Parathyroid adenoma (tissue), 2 donors: Measurements from ENCODE around the gene SSC4D.
A peak's percentile ranks its signal among the peaks of the same experiment; 100 is the strongest.

ENCODE experiments used
- H2AFZ ChIP-seq: fragments of 300-600 bp; sonication (generic); one replicate; pipeline ENCODE4 v1.7.0; 2017; ENCODE audit warnings: antibody characterized with exemption, mild to moderate bottlenecking
- H3K27ac ChIP-seq: fragments of 300-600 bp; sonication (generic); one replicate; pipeline ENCODE4 v1.7.0; 2017
- H3K27me3 ChIP-seq: fragments of 300-600 bp; sonication (generic); one replicate; pipeline ENCODE4 v1.7.0; 2017; ENCODE audit warnings: low read length; ENCODE audit not compliant: control insufficient read depth, insufficient read depth
- H3K36me3 ChIP-seq: fragments of 300-600 bp; sonication (generic); one replicate; pipeline ENCODE4 v1.7.0; 2017; ENCODE audit warnings: low read length; ENCODE audit not compliant: control insufficient read depth, insufficient read depth
- H3K4me1 ChIP-seq: fragments of 300-600 bp; sonication (generic); one replicate; pipeline ENCODE4 v1.7.0; 2017; ENCODE audit warnings: control low read depth
- H3K4me2 ChIP-seq: fragments of 300-600 bp; sonication (generic); one replicate; pipeline ENCODE4 v1.7.0; 2017; ENCODE audit warnings: low read length
- H3K4me3 ChIP-seq: fragments of 300-600 bp; sonication (generic); one replicate; pipeline ENCODE4 v1.7.0; 2017; ENCODE audit warnings: low read depth, low read length
- H3K79me2 ChIP-seq: fragments of 300-600 bp; sonication (generic); one replicate; pipeline ENCODE4 v1.7.0; 2017; ENCODE audit warnings: control low read depth
- H3K9ac ChIP-seq: fragments of 300-600 bp; sonication (generic); one replicate; pipeline ENCODE4 v1.7.0; 2017; ENCODE audit warnings: mild to moderate bottlenecking
- H3K9me3 ChIP-seq: fragments of 300-600 bp; sonication (generic); one replicate; pipeline ENCODE4 v1.7.0; 2017; ENCODE audit warnings: low read length; ENCODE audit not compliant: control insufficient read depth
- CTCF ChIP-seq: fragments of 300-600 bp; sonication (generic); IDR thresholded peaks from one replicate; pipeline ENCODE4 v1.7.0; 2017; ENCODE audit warnings: antibody characterized with exemption, mild to moderate bottlenecking
- donor health status: primary hyperparathyroidism.

SSC4D gene

GRCh38 chr7:76346097-76346496, 63.4 kb downstream of the SSC4D start:
- Histone ChIP-seq H3K27me3 (no peaks in the 10 kb centered on the region), H3K9ac (no peak overlapping the region), H3K9me3 (no peaks in the 10 kb centered on the region), H3K4me3 (no peak overlapping the region), H3K27ac (peak overlapping the region; percentile 58), H3K4me1 (peaks cover 2% of the 10 kb centered on the region), H3K4me2 (no peak overlapping the region), H3K79me2 (peaks cover 81% of the 10 kb centered on the region), H3K36me3 (no peaks in the 10 kb centered on the region), H2AFZ (no peak overlapping the region)
- no peak for TF ChIP-seq CTCF

- no peaks in the 10 kb centered on the region for H3K36me3 ChIP-seq
These were observed 65.6 kb downstream of the SSC4D start for GRCh38 chr7:76343931-76344321.

GRCh38 chr7:76343294-76343930, 66.1 kb downstream of the SSC4D start:
- Histone ChIP-seq H3K9ac (no peak overlapping the region), H3K27me3 (no peaks in the 10 kb centered on the region), H2AFZ (no peak overlapping the region), H3K4me1 (peaks cover 6% of the 10 kb centered on the region), H3K36me3 (no peaks in the 10 kb centered on the region), H3K79me2 (peaks cover 81% of the 10 kb centered on the region), H3K9me3 (no peaks in the 10 kb centered on the region), H3K27ac (no peak overlapping the region), H3K4me3 (no peak overlapping the region), H3K4me2 (no peak overlapping the region)
- TF ChIP-seq CTCF = no peak

More at GRCh38 chr7:76343931-76344321, 65.6 kb downstream of the SSC4D start:
- Histone ChIP-seq H3K4me1 (peaks cover 6% of the 10 kb centered on the region), H3K4me2 (no peak overlapping the region), H3K4me3 (no peak overlapping the region), H2AFZ (no peak overlapping the region), H3K27ac (no peak overlapping the region), H3K79me2 (peaks cover 81% of the 10 kb centered on the region), H3K9me3 (no peaks in the 10 kb centered on the region), H3K9ac (no peak overlapping the region), H3K27me3 (no peaks in the 10 kb centered on the region)
- TF ChIP-seq CTCF = no peak

GRCh38 chr7:76342222-76342621, 67.3 kb downstream of the SSC4D start:
- peaks cover 83% of the 10 kb centered on the region for H3K79me2 ChIP-seq
- no peak overlapping the region for H2AFZ ChIP-seq
- no peaks in the 10 kb centered on the region for H3K36me3 ChIP-seq
- no peaks in the 10 kb centered on the region for H3K9me3 ChIP-seq
- no peak overlapping the region for H3K27ac ChIP-seq
- H3K4me2 ChIP-seq = no peak overlapping the region
- H3K4me3 ChIP-seq = no peak overlapping the region
- peaks cover 9% of the 10 kb centered on the region for H3K4me1 ChIP-seq
- no peak overlapping the region for H3K9ac ChIP-seq
- H3K27me3 ChIP-seq = no peaks in the 10 kb centered on the region
- no peak for TF ChIP-seq CTCF

GRCh38 chr7:76340617-76341131, 68.8 kb downstream of the SSC4D start:
- no peaks in the 10 kb centered on the region for H3K9me3 ChIP-seq
- no peaks in the 10 kb centered on the region for H3K36me3 ChIP-seq
- no peak overlapping the region for H3K27ac ChIP-seq
- H3K4me2 ChIP-seq = no peak overlapping the region
- H3K9ac ChIP-seq = no peak overlapping the region
- H3K4me3 ChIP-seq = no peak overlapping the region
- no peak overlapping the region for H2AFZ ChIP-seq
- H3K4me1 ChIP-seq = peaks cover 9% of the 10 kb centered on the region
- no peak for TF ChIP-seq CTCF
- H3K27me3 ChIP-seq = no peaks in the 10 kb centered on the region
- H3K79me2 ChIP-seq = peaks cover 80% of the 10 kb centered on the region
